Osteoblast (primary cell): ENCODE measurements around the gene MCRIP1. TPM values are rescaled to one million over a fixed set of nuclear protein-coding genes. Genes with fewer than 3 reads are reported as not detected.

Source experiments
- DNase-seq: peaks from one replicate; pipeline ENCODE4 v3.0.0; 2011; ENCODE audit warnings: low spot score, mixed read lengths; ENCODE audit not compliant: insufficient read length; ENCODE audit errors: missing footprints
- H2AFZ ChIP-seq: 2 replicates; pipeline ENCODE4 v1.6.0; 2011; ENCODE audit warnings: mild to moderate bottlenecking, low read length
- H3K27ac ChIP-seq: 2 replicates; pipeline ENCODE4 v1.5.1; 2011; ENCODE audit warnings: mild to moderate bottlenecking, low read depth, low read length, moderate library complexity
- H3K27me3 ChIP-seq: 2 replicates; pipeline ENCODE4 v1.6.0; 2012; ENCODE audit warnings: mild to moderate bottlenecking, control low read depth, inconsistent platforms, low read length, moderate library complexity; ENCODE audit not compliant: insufficient read depth
- H3K36me3 ChIP-seq: 2 replicates; pipeline ENCODE4 v1.5.1; 2011; ENCODE audit warnings: mild to moderate bottlenecking, low read length, control low read depth, moderate library complexity; ENCODE audit not compliant: insufficient read depth
- H3K4me1 ChIP-seq: 2 replicates; pipeline ENCODE4 v1.5.1; 2011; ENCODE audit warnings: mild to moderate bottlenecking, low read length, control low read depth, moderate library complexity; ENCODE audit not compliant: insufficient read depth
- H3K4me2 ChIP-seq: 2 replicates; pipeline ENCODE4 v1.6.0; 2011; ENCODE audit warnings: mild to moderate bottlenecking, low read length; ENCODE audit not compliant: insufficient read depth
- H3K4me3 ChIP-seq: fragments of 200-600 bp; sonication (generic); 3 replicates; pipeline ENCODE4 v1.5.1; 2012; ENCODE audit warnings: mild to moderate bottlenecking, low read length, inconsistent platforms; ENCODE audit not compliant: insufficient read depth
- H3K79me2 ChIP-seq: 2 replicates; pipeline ENCODE4 v1.6.0; 2012; ENCODE audit warnings: mild to moderate bottlenecking, low read length, control low read depth, inconsistent platforms; ENCODE audit not compliant: insufficient read depth
- H3K9me3 ChIP-seq: 2 replicates; pipeline ENCODE4 v1.5.1; 2011; ENCODE audit warnings: low read depth, low read length, control low read depth
- H4K20me1 ChIP-seq: 2 replicates; pipeline ENCODE4 v1.6.0; 2012; ENCODE audit warnings: mild to moderate bottlenecking, low read length, control low read depth; ENCODE audit not compliant: insufficient read depth
- total RNA-seq: library from RNA; depleted of rRNA; stranded (reverse); fragments of >200 nt; gene quantifications from 2 replicates; pipeline ENCODE4 v1.2.3, GENCODE V29; 2012
- TF ChIP-seq, protein P1 (sequence below): IDR thresholded peaks from 2 replicates; pipeline ENCODE4 v1.5.1; 2011; ENCODE audit warnings: mild to moderate bottlenecking, low read depth, low read length, moderate library complexity; ENCODE audit errors: extremely low read depth

Gene MCRIP1
- total RNA-seq, 1 donor, result 163 TPM

DNA sequence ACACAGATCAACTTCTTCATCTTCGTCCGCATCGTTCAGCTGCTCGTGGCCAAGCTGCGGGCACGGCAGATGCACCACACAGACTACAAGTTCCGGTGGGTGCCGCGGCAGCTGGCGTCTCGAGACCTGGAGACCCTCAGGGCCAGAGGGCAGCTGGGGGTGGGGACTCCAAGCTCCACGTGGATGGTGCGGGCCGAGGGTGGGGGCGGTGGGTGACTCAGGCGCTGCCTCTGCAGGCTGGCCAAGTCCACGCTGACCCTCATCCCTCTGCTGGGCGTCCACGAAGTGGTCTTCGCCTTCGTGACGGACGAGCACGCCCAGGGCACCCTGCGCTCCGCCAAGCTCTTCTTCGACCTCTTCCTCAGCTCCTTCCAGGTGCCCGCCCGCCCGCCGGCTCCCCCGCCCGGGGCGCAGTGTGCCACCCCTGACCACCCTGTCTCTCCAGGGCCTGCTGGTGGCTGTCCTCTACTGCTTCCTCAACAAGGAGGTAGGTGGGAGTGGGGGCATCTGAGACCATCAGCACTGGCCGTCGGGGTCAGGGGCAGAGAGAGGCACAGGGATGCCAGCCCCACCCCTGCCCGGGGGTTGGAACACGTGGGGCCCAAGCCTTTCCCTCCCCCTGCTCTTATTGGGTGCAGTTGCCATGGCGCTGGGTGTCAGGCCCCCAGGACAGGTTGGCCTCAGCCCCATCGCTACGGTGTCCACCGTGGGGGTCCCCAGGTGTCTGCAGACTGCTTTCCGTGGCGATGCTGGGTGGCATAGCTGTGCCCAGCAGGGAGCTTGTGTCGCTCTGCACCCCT lies 20.3 kb downstream of the MCRIP1 start:
- H3K9me3 ChIP-seq, result no peaks in the 10 kb centered on the region
- no peak overlapping the region for H3K4me2 ChIP-seq
- H2AFZ ChIP-seq, result no peak overlapping the region
- H3K79me2 ChIP-seq, result no peaks in the 10 kb centered on the region
- no peak for DNase-seq
- H3K27ac ChIP-seq, result no peak overlapping the region
- no peaks in the 10 kb centered on the region for H3K4me1 ChIP-seq
- no peaks in the 10 kb centered on the region for H4K20me1 ChIP-seq
- peaks cover 12% of the 10 kb centered on the region for H3K27me3 ChIP-seq
- H3K36me3 ChIP-seq, result no peaks in the 10 kb centered on the region
- TF ChIP-seq, protein P1, sequence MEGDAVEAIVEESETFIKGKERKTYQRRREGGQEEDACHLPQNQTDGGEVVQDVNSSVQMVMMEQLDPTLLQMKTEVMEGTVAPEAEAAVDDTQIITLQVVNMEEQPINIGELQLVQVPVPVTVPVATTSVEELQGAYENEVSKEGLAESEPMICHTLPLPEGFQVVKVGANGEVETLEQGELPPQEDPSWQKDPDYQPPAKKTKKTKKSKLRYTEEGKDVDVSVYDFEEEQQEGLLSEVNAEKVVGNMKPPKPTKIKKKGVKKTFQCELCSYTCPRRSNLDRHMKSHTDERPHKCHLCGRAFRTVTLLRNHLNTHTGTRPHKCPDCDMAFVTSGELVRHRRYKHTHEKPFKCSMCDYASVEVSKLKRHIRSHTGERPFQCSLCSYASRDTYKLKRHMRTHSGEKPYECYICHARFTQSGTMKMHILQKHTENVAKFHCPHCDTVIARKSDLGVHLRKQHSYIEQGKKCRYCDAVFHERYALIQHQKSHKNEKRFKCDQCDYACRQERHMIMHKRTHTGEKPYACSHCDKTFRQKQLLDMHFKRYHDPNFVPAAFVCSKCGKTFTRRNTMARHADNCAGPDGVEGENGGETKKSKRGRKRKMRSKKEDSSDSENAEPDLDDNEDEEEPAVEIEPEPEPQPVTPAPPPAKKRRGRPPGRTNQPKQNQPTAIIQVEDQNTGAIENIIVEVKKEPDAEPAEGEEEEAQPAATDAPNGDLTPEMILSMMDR, result no peak
- H3K4me3 ChIP-seq, result no peak overlapping the region

DNA sequence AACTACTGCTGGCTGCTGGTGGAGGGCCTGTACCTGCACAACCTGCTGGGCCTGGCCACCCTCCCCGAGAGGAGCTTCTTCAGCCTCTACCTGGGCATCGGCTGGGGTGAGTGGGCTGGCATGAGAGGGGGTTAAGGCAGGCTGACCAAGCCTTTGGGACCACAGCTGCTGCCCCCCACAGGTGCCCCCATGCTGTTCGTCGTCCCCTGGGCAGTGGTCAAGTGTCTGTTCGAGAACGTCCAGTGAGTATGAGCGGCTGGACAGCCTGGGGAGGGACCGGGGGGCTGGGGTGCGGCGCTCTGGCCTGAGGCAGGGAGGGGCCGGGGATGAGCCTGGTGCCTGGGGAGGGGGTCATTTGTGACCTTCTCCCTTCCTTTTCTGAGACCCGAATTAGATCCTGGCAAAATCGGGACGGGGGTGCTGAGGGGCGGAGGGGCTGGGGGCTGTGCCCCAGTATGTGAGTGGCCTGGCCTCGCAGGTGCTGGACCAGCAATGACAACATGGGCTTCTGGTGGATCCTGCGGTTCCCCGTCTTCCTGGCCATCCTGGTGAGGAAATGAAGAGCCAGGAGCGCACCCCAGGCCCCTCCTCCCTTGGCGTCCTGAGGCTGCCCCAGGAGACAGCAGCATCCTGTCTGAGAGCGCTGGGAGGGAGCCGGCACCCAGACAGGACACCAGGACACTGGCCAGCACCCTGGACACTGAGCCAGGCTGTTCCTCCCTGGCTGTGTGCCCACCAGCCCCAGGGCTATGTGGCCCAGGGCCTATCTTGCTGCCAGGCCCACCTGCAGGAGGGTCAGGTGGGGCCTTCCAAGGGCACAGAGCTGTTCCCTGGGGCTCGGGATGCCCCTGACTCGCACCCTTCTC lies 21.2 kb downstream of the MCRIP1 start:
- Histone ChIP-seq H3K27me3 (peaks cover 19% of the 10 kb centered on the region), H2AFZ (no peak overlapping the region), H3K4me2 (no peak overlapping the region), H3K36me3 (no peaks in the 10 kb centered on the region), H3K9me3 (no peaks in the 10 kb centered on the region), H3K79me2 (no peaks in the 10 kb centered on the region), H4K20me1 (no peaks in the 10 kb centered on the region), H3K4me3 (no peak overlapping the region), H3K4me1 (no peaks in the 10 kb centered on the region), H3K27ac (no peak overlapping the region)
- TF ChIP-seq, protein P1, result no peak
- DNase-seq, result no peak

DNA sequence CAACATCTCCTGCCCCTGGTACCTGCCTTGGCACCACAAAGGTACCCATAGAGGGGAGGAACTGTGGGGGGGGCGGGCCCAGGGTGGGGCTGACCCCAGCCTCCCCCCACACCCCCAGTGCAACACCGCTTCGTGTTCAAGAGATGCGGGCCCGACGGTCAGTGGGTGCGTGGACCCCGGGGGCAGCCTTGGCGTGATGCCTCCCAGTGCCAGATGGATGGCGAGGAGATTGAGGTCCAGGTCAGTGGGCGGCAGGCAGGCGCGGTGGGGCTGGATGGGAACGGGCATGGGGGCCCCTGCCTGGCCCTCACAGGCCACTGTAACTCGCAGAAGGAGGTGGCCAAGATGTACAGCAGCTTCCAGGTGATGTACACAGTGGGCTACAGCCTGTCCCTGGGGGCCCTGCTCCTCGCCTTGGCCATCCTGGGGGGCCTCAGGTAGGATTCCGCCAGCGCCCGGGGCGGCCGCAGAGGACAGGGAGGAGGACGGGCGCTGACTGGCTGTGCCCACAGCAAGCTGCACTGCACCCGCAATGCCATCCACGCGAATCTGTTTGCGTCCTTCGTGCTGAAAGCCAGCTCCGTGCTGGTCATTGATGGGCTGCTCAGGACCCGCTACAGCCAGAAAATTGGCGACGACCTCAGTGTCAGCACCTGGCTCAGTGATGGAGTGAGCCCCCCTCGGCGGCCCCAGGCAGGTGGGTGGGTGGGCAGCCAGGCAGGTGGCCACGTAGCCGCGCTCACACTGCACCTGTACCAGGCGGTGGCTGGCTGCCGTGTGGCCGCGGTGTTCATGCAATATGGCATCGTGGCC lies 22.0 kb downstream of the MCRIP1 start:
- H3K27me3 ChIP-seq, result peaks cover 28% of the 10 kb centered on the region
- no peaks in the 10 kb centered on the region for H3K4me1 ChIP-seq
- DNase-seq, result no peak
- H3K36me3 ChIP-seq, result no peaks in the 10 kb centered on the region
- TF ChIP-seq, protein P1, result no peak
- H3K79me2 ChIP-seq, result no peaks in the 10 kb centered on the region
- no peak overlapping the region for H2AFZ ChIP-seq
- H4K20me1 ChIP-seq, result no peaks in the 10 kb centered on the region
- no peak overlapping the region for H3K4me2 ChIP-seq
- H3K27ac ChIP-seq, result no peak overlapping the region
- H3K9me3 ChIP-seq, result no peaks in the 10 kb centered on the region
- no peak overlapping the region for H3K4me3 ChIP-seq
